Liver (tissue), 9 donors: Measurements from ENCODE around the gene FTCD. TPM values are rescaled to one million over a fixed set of nuclear protein-coding genes. Genes with fewer than 3 reads are reported as not detected.
A peak's percentile ranks its signal among the peaks of the same experiment; 100 is the strongest.

Experiments used
- DNase-seq: peaks from one replicate; pipeline ENCODE4 v3.0.0-alpha.2; 2017; ENCODE audit warnings: low spot score
- H3K27ac ChIP-seq, 2 donors: one replicate each; pipeline ENCODE4 v1.7.0; 2013; ENCODE audit warnings: inconsistent platforms in 2 of 2, low read length in 2 of 2, control low read depth in 1 of 2, low read depth in 1 of 2, mild to moderate bottlenecking in 1 of 2
- H3K27me3 ChIP-seq, 4 donors: one replicate each; pipeline versions ENCODE4 v1.6.1 to v1.7.0; 2013; ENCODE audit warnings: low read length in 3 of 4, inconsistent platforms in 1 of 4, mild to moderate bottlenecking in 1 of 4, moderate library complexity in 1 of 4; ENCODE audit not compliant: control insufficient read depth in 4 of 4, insufficient read depth in 4 of 4
- H3K36me3 ChIP-seq, 4 donors: one replicate each; pipeline versions ENCODE4 v1.6.1 to v1.7.0; 2013; ENCODE audit warnings: low read length in 3 of 4, mild to moderate bottlenecking in 3 of 4, low read depth in 1 of 4, moderate library complexity in 1 of 4; ENCODE audit not compliant: control insufficient read depth in 4 of 4, insufficient read depth in 3 of 4
- H3K4me1 ChIP-seq, 4 donors: one replicate each; pipeline versions ENCODE4 v1.6.1 to v1.7.0; 2013; ENCODE audit warnings: low read length in 3 of 4, mild to moderate bottlenecking in 3 of 4, moderate library complexity in 1 of 4; ENCODE audit not compliant: control insufficient read depth in 4 of 4, insufficient read depth in 4 of 4
- H3K4me3 ChIP-seq, 3 donors: one replicate each; pipeline versions ENCODE4 v1.6.1 to v1.7.0; 2013; ENCODE audit warnings: low read length in 3 of 3, control low read depth in 1 of 3, low read depth in 1 of 3, mild to moderate bottlenecking in 1 of 3
- H3K9ac ChIP-seq, 2 donors: one replicate each; pipeline ENCODE4 v1.7.0; 2013; ENCODE audit warnings: low read length in 2 of 2, mild to moderate bottlenecking in 2 of 2, moderate library complexity in 2 of 2, control low read depth in 1 of 2, low read depth in 1 of 2
- H3K9me3 ChIP-seq, 4 donors: one replicate each; pipeline versions ENCODE4 v1.6.1 to v1.7.0; 2013; ENCODE audit warnings: low read length in 3 of 4; ENCODE audit not compliant: control insufficient read depth in 4 of 4
- ATF3 ChIP-seq: IDR thresholded peaks from 2 replicates; pipeline ENCODE4 v1.6.1; 2016; ENCODE audit warnings: antibody characterized with exemption
- EGR1 ChIP-seq, 2 donors: IDR thresholded peaks; 2 replicates each; pipeline ENCODE4 v1.6.1; 2016 to 2018; ENCODE audit warnings: antibody characterized with exemption in 2 of 2, low read depth in 2 of 2
- FOXA1 ChIP-seq: IDR thresholded peaks from 2 replicates; pipeline ENCODE4 v1.6.1; 2016; ENCODE audit warnings: antibody characterized with exemption
- FOXA2 ChIP-seq: IDR thresholded peaks from 2 replicates; pipeline ENCODE4 v1.6.1; 2016; ENCODE audit warnings: antibody characterized with exemption
- HNF4A ChIP-seq, 2 donors: conservative IDR thresholded peaks; 2 replicates each; pipeline ENCODE4 v1.6.1; 2016; ENCODE audit warnings: antibody characterized with exemption in 2 of 2, mild to moderate bottlenecking in 2 of 2
- HNF4G ChIP-seq: IDR thresholded peaks from 2 replicates; pipeline ENCODE4 v1.6.1; 2016; ENCODE audit warnings: antibody characterized with exemption
- JUND ChIP-seq, 2 donors: IDR thresholded peaks; 2 replicates each; pipeline ENCODE4 v1.6.1; 2016; ENCODE audit warnings: antibody characterized with exemption in 2 of 2
- NR2F2 ChIP-seq: IDR thresholded peaks from 2 replicates; pipeline ENCODE4 v1.6.1; 2016; ENCODE audit warnings: antibody characterized with exemption
- RAD21 ChIP-seq, 2 donors: IDR thresholded peaks; 2 replicates each; pipeline ENCODE4 v1.6.1; 2016; ENCODE audit warnings: antibody characterized with exemption in 2 of 2, mild to moderate bottlenecking in 2 of 2
- REST ChIP-seq: IDR thresholded peaks from 2 replicates; pipeline ENCODE4 v1.6.1; 2016; ENCODE audit warnings: antibody characterized with exemption, mild to moderate bottlenecking
- SP1 ChIP-seq: IDR thresholded peaks from 2 replicates; pipeline ENCODE4 v1.6.1; 2018; ENCODE audit warnings: antibody characterized with exemption, mild to moderate bottlenecking
- TAF1 ChIP-seq: conservative IDR thresholded peaks from 2 replicates; pipeline ENCODE4 v1.6.1; 2016; ENCODE audit warnings: antibody characterized with exemption, mild to moderate bottlenecking
- ZBTB33 ChIP-seq: IDR thresholded peaks from 2 replicates; pipeline ENCODE4 v1.6.1; 2016; ENCODE audit warnings: antibody characterized with exemption
- WGBS: extraction: QIAGEN DNeasy Blood & Tissue Kit; methylation state at CpG from one replicate; pipeline ENCODE4 v1.1.7; 2013; 5-methylcytosine and 5-hydroxymethylcytosine counted together
- polyA plus RNA-seq, 2 donors: library from polyadenylated mRNA; stranded (reverse) in 1 of 2; unstranded in 1 of 2; fragments of 200-250 nt in 1 of 2; fragments of >200 nt in 1 of 2; fragmentation: Nextera tagmentation in 1 of 2; extraction: Ambion mirVana in 1 of 2; gene quantifications; one replicate each; pipeline versions ENCODE4 v1.2.1 to v1.2.3, GENCODE V29; 2013 to 2015
- total RNA-seq, 2 donors: library from RNA; depleted of rRNA; stranded (reverse); fragments of >200 nt; gene quantifications; one replicate each; pipeline ENCODE4 v1.2.3, GENCODE V29; 2014
- donor health status: healthy.
- donor health status: healthy.
- donor health status: healthy.
- donor health status: healthy.
- donor health status: healthy.

The FTCD gene
- total and polyA plus RNA-seq, 4 donors: 130 to 182 (median 173) TPM

DNA sequence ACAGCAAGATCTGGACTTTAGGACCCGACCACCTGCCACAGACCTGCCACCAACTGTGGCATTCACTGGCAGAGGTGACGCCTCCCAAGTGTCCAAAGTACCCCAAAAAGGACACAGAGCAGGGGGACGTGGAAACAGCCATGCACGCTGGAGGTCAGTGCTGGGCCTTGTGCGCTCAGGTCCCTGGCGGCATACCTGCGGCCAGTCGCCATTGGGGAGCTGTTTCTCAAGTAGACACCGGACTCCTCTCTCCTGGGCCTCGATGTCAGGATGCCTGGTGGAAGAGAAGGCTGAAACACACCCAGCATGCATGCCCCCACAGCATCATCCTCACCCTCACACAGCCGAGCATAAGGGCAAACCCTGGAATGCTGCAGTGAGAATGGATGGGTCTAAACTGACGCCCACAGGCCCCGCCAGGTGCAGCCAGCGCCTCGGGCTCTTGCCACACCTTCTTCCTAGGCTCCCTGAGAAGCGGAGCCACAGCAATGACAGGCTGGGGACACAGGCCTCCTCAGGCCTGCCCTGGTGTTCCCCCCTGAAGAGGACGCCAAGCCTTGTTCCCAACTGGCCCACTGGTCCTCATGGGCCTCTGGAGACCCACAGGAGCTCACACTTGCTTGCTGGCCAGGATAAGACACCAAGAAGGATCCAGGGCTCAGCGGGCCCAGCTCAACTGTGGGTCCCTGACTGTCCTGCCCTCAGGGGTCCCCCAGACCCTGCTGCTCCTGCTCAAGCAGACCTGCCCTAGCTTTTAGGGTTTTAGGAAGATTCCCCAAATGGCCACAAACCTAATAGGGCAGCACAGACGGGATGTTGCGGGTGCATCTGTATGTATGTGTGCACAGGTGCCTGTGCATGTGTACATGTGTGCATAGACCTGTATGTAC, 36.6 kb upstream of the FTCD start:
- Histone ChIP-seq H3K4me3 (no peak overlapping the region), H3K36me3 (peaks cover 17 to 66% (median 42%) of the 10 kb centered on the region in 4 donors), H3K27me3 (no peaks in the 10 kb centered on the region), H3K9me3 (no peaks in the 10 kb centered on the region), H3K4me1 (no peaks in the 10 kb centered on the region), H3K27ac (no peak overlapping the region), H3K9ac (no peak overlapping the region)
- WGBS: 96% methylated on average over 20 of the region's 20 CpGs
- TF ChIP-seq JUND (IDR thresholded peaks at IDR 0.05) (no peak), REST (no peak), NR2F2 (no peak)
- no peak for DNase-seq

DNA sequence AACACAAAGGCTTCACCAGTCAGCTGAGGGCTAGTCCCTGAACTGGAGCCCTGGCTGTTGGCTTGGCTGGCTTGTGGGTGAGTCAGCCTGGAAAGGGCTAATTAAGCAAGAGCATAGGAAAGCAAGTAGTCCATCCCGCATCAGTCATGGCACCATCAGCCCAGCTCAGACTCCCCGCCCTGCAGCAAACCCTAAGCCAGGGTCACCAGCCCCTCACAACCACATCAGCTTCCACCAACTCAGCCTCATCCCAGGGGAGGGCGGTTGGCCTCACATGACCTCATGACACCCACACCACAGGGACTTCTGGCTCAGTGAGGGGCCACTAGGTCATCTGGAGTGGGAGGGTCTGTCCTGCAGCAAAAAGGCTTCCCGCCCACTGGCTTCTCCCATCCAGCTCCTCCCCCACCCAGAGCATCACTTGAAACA, 35.9 kb upstream of the FTCD start:
- WGBS: 99% methylated on average over 4 of the region's 4 CpGs
- peak; percentile 33 for DNase-seq
- no peaks in the 10 kb centered on the region for H3K27me3 ChIP-seq
- TF ChIP-seq FOXA1 (no peak), ZBTB33 (no peak), NR2F2 (no peak), FOXA2 (no peak), HNF4A (conservative IDR thresholded peaks at IDR 0.05) (no peak), RAD21 (IDR thresholded peaks at IDR 0.05) (no peak), TAF1 (no peak), ATF3 (no peak), HNF4G (no peak), SP1 (no peak), EGR1 (IDR thresholded peaks at IDR 0.05; ENCODE audit: low read depth in 2 of 2) (no peak), REST (no peak)
- H3K9ac ChIP-seq: no peak overlapping the region
- peaks cover 14 to 60% (median 36%) of the 10 kb centered on the region in 4 donors for H3K36me3 ChIP-seq
- H3K9me3 ChIP-seq: no peaks in the 10 kb centered on the region
- H3K4me1 ChIP-seq: no peaks in the 10 kb centered on the region
- no peak overlapping the region for H3K27ac ChIP-seq
- H3K4me3 ChIP-seq: no peak overlapping the region
